ENCODE data around the gene IKZF5.

GRCh38 chr10:122988501-122988900 is 20.1 kb downstream of the IKZF5 start:
- TF ChIP-seq CTCF (IDR thresholded peaks at IDR 0.05; ENCODE audit: low read length) (no peak), EZH2 (optimal IDR thresholded peaks at IDR 0.05; ENCODE audit: low read depth, low read length) (no peak)

Data from MM.1S (cell line).